Kidney (tissue), 14 donors: ENCODE measurements around the gene SMARCAL1. TPM values are rescaled to one million over a fixed set of nuclear protein-coding genes. Genes with fewer than 3 reads are reported as not detected.

Source experiments
- DNase-seq, 5 donors: peaks; one replicate each; pipeline ENCODE4 v3.0.0-alpha.2; 2013 to 2020
- FAIRE-seq: peaks from 2 replicates; lab custom pipeline; 2012; peaks lifted over from hg19 to GRCh38; lab: Jason Lieb, UNC
- H3K27ac ChIP-seq, 2 donors: one replicate each; pipeline ENCODE4 v1.7.0; 2013; ENCODE audit warnings: low read depth in 2 of 2, low read length in 2 of 2, inconsistent platforms in 1 of 2
- H3K27me3 ChIP-seq: one replicate; pipeline ENCODE4 v1.7.1; 2013; ENCODE audit warnings: low read length, inconsistent platforms; ENCODE audit not compliant: control insufficient read depth, insufficient read depth
- H3K36me3 ChIP-seq, 3 donors: one replicate each; pipeline versions ENCODE4 v1.7.0 to v1.7.1; 2013; ENCODE audit warnings: low read length in 3 of 3, control low read depth in 1 of 3, inconsistent platforms in 1 of 3; ENCODE audit not compliant: insufficient read depth in 3 of 3, control insufficient read depth in 2 of 3
- H3K4me1 ChIP-seq, 3 donors: one replicate each; pipeline versions ENCODE4 v1.7.0 to v1.7.1; 2013; ENCODE audit warnings: low read length in 3 of 3, inconsistent platforms in 1 of 3, low read depth in 1 of 3; ENCODE audit not compliant: control insufficient read depth in 2 of 3, insufficient read depth in 2 of 3
- H3K4me3 ChIP-seq, 3 donors: one replicate each; pipeline versions ENCODE4 v1.7.0 to v1.8.1; 2013; ENCODE audit warnings: low read length in 3 of 3, control low read depth in 1 of 3, inconsistent platforms in 1 of 3
- H3K9ac ChIP-seq, 3 donors: one replicate each; pipeline versions ENCODE4 v1.7.0 to v1.7.1; 2013; ENCODE audit warnings: low read length in 3 of 3, control low read depth in 1 of 3, inconsistent platforms in 1 of 3
- H3K9me3 ChIP-seq, 3 donors: one replicate each; pipeline versions ENCODE4 v1.7.0 to v1.7.1; 2013; ENCODE audit warnings: low read length in 3 of 3, control low read depth in 1 of 3, inconsistent platforms in 1 of 3; ENCODE audit not compliant: control insufficient read depth in 2 of 3, insufficient read depth in 1 of 3
- CTCF ChIP-seq: IDR thresholded peaks from 3 replicates; pipeline ENCODE4 v1.5.1; 2012; ENCODE audit warnings: mild to moderate bottlenecking, moderate library complexity, borderline replicate concordance; ENCODE audit not compliant: insufficient read depth; ENCODE audit errors: extremely low read depth
- intact Hi-C: fragments of 100-400 bp; cut with DNase I; formaldehyde crosslinking; loops from one replicate; pipeline ENCODE4 v1.11.1; 2022
- polyA plus RNA-seq: library from polyadenylated mRNA; stranded (reverse); fragments of 350-450 nt; fragmentation: Illumina TruSeq; extraction: RNeasy Lipid Tissue Mini Kit (QIAGEN cat#74804); gene quantifications from one replicate; pipeline ENCODE4 v1.2.3, GENCODE V29; 2014; ENCODE audit warnings: low read depth, low replicate concordance; ENCODE audit not compliant: insufficient read depth
- total RNA-seq: library from RNA; stranded (reverse); fragmentation: NEBNext Ultra II Directional; extraction: Animal tissue kit (Norgen Biotek cat#: 25700); gene quantifications from one replicate; pipeline ENCODE4 v1.2.1, GENCODE V29; 2021
- donor health status: control.
- donor health status: control.
- donor health status: control.
- donor health status: control.
- donor health status: control.
- donor health status: DM: yes; HTN: yes; CAD: no.
- donor health status: Normal renal cell carcinoma (clear cell type).

The SMARCAL1 gene
- total and polyA plus RNA-seq, 2 donors from 2014 or later = 9.7 to 17.3 TPM

- no peak overlapping the region for H3K4me3 ChIP-seq
- no peak for TF ChIP-seq CTCF
- H3K27me3 ChIP-seq = no peaks in the 10 kb centered on the region
- DNase-seq = no peak
- H3K9ac ChIP-seq = no peak overlapping the region
- no peak for FAIRE-seq
- no peaks in the 10 kb centered on the region for H3K4me1 ChIP-seq
- peaks cover 0 to 3% (median 0%) of the 10 kb centered on the region in 3 donors for H3K9me3 ChIP-seq
- H3K27ac ChIP-seq = no peak overlapping the region
- intact Hi-C loops = no loop called here
- peaks cover 22 to 45% (median 33%) of the 10 kb centered on the region in 3 donors for H3K36me3 ChIP-seq
Measured at GRCh38 chr2:216423071-216423470, 10.8 kb downstream of the SMARCAL1 start.

GRCh38 chr2:216424274-216424673 lies 12.0 kb downstream of the SMARCAL1 start:
- Histone ChIP-seq H3K27ac (no peak overlapping the region), H3K4me3 (no peak overlapping the region), H3K4me1 (no peaks in the 10 kb centered on the region), H3K9ac (no peak overlapping the region), H3K9me3 (peaks cover 0 to 3% (median 0%) of the 10 kb centered on the region in 3 donors), H3K27me3 (no peaks in the 10 kb centered on the region), H3K36me3 (peaks cover 22 to 55% (median 39%) of the 10 kb centered on the region in 3 donors)
- no peak for TF ChIP-seq CTCF
- intact Hi-C loops = no loop called here
- no peak for DNase-seq
- no peak for FAIRE-seq

- intact Hi-C loops = no loop called here
- peaks cover 22 to 64% (median 45%) of the 10 kb centered on the region in 3 donors for H3K36me3 ChIP-seq
- no peak overlapping the region for H3K27ac ChIP-seq
- H3K9me3 ChIP-seq = peaks cover 0 to 3% (median 0%) of the 10 kb centered on the region in 3 donors
- H3K27me3 ChIP-seq = no peaks in the 10 kb centered on the region
- H3K9ac ChIP-seq = no peak overlapping the region
- H3K4me3 ChIP-seq = no peak overlapping the region
- DNase-seq (no peak), FAIRE-seq (no peak)
- no peak for TF ChIP-seq CTCF
- H3K4me1 ChIP-seq = no peaks in the 10 kb centered on the region
Measured at GRCh38 chr2:216425008-216425787, 12.9 kb downstream of the SMARCAL1 start.
